ENCODE data around the gene C1QTNF1. TPM values are rescaled to one million over a fixed set of nuclear protein-coding genes. Genes with fewer than 3 reads are reported as not detected.
"Not testable (repeated sequence)": the region's sequence is repeated elsewhere in the genome, so short reads cannot be mapped to it uniquely, and the experiment has no call there.

Gene C1QTNF1
- polyA plus RNA-seq, 3 donors from 2014 or later, result not detected

DNA sequence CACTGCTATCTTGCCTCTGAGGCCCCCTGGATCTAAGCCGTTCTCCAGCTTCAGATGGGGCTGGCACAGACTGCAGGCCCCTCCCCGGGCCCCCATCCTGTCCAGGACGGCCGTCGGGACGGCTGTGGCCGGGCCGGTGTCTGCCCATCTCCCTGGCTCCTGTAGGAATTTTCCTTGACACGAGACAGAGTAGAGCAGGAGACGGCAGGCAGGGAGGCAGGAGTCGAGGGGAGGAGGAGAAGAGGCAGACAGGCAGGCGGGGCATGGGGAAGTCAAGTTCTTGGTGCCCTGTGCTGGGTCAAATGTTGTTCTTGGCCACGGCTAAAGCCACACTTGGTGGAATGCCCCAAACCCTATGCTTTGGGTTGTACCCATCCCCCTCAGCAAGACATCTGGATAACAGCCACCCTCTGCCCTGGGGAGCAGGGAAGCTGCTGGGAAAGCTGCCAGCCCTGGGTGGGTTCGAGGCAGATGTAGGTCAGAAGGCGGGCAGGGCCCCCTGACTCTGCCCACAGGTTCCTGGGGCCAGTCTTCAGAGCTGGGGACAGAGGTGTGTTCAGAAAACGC is 4.0 kb downstream of the C1QTNF1 start:
- no peak for DNase-seq
- H3K27me3 Mint-ChIP-seq (ENCODE audit: low read depth in 3 of 3), result peaks cover 11 to 21% (median 16%) of the 10 kb centered on the region in 3 donors
- no peaks in the 10 kb centered on the region for H3K9me3 Mint-ChIP-seq
- H3K4me3 Mint-ChIP-seq, result no peak overlapping the region
- H3K4me1 Mint-ChIP-seq, result peaks cover 9 to 10% of the 10 kb centered on the region in 2 donors
- H3K27ac Mint-ChIP-seq, result no peak overlapping the region
- no peaks in the 10 kb centered on the region for H3K36me3 Mint-ChIP-seq

DNA sequence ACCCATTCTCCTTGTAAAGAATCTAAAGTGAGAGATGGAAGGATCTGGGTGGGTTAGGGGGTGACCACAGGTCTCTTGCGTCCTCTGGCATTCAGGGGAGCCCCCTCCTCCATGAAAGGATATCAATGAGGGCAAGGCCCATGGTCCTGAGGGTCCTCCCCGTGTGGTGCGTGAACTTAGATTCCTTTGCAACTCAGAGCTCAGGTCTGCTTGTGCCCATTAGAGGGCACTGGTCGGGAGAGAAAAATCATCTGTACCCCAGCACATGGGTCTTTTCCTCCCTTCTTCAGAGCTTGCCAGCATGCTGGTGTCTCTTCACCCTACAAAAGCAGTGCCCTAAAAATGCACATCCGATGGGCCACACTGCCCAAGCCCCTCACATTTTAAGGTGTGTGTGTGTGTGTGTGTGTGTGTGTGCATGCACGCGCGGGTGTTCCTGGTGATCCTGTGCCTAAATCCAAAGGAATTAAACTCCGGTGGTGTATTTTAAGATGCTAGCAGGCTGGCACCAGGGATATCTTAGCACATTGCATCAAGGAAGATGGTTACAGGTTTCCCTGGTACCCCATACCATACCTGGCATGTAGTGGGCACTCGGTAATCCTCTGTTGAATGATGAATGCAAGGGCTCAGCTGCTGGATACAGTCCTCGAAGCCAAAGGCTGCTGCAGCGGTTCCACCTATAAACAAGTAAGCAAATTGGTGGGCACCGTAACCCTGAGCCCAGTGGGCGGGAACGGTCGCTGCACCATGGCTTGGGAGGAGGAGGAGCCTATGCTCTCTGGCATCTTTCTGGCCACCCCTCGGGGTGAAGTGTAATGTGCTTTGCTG is 4.7 kb downstream of the C1QTNF1 start:
- no peaks in the 10 kb centered on the region for H3K9me3 Mint-ChIP-seq
- H3K4me3 Mint-ChIP-seq, result no peak overlapping the region
- no peak for DNase-seq
- peaks cover 8 to 21% (median 14%) of the 10 kb centered on the region in 3 donors for H3K27me3 Mint-ChIP-seq (ENCODE audit: low read depth in 3 of 3)
- H3K36me3 Mint-ChIP-seq, result no peaks in the 10 kb centered on the region
- H3K27ac Mint-ChIP-seq, result no peak overlapping the region
- peaks cover 7 to 10% of the 10 kb centered on the region in 2 donors for H3K4me1 Mint-ChIP-seq

DNA sequence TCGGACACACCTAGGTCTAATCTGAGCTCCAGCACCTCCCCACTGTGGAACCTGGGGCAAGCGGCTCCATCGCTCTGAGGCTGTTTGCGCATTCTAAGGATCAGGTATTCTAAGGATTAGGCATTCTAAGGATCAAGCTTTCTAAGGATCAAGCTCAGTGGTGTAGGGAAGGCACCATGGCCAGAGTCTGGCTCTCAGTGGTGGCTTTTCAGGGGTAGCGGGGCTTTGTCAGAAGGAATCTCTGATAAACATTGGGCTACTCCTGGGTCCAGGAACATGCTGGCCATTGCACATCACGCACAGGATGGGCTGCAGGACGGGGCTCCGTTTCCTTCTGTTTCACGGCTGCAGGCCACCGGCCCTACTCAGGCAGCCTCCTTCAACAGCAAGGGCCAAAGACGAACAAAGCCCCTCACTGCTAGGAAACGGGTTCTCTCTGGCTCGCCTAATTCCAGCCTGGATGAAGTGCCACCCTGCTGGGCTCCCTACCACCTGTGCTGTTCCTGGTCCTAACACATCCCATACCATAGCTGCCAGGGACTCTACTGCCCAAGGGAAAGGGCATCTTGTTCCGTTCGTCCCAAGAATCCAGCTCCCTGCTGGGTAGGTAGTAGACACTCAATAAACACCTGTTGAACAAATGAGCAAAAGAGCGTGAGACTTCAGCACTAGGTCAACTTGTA is 5.5 kb downstream of the C1QTNF1 start:
- Mint-ChIP-seq H3K27me3 (ENCODE audit: low read depth in 3 of 3) (peaks cover 8 to 21% (median 12%) of the 10 kb centered on the region in 3 donors), H3K27ac (no peak overlapping the region), H3K4me3 (no peak overlapping the region), H3K4me1 (peaks cover 4% of the 10 kb centered on the region in 2 donors), H3K9me3 (no peaks in the 10 kb centered on the region), H3K36me3 (no peaks in the 10 kb centered on the region)
- no peak for DNase-seq

DNA sequence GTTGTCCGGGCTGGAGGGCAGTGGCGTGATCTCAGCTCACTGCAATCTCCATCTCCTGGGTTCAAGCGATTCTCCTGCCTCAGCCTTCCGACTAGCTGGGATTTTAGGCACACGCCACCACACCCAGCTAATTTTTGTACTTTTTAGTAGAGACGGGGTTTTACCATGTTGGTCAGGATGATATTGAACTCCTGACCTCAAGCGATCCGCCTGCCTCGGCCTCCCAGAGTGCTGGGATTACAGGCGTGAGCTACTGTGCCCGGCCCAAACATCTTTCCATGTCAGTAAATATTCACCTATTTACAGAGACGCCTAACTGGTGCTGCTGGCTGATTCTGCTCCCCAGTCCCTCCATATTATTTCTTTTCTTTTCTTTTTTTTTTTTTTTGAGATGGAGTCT is 6.7 kb downstream of the C1QTNF1 start:
- H3K4me1 Mint-ChIP-seq, H3K4me3 Mint-ChIP-seq, H3K36me3 Mint-ChIP-seq, DNase-seq, H3K27ac Mint-ChIP-seq, H3K9me3 Mint-ChIP-seq: not testable (repeated sequence)
- H3K27me3 Mint-ChIP-seq (ENCODE audit: low read depth in 3 of 3), result peaks cover 6 to 23% (median 12%) of the 10 kb centered on the region in 3 donors

DNA sequence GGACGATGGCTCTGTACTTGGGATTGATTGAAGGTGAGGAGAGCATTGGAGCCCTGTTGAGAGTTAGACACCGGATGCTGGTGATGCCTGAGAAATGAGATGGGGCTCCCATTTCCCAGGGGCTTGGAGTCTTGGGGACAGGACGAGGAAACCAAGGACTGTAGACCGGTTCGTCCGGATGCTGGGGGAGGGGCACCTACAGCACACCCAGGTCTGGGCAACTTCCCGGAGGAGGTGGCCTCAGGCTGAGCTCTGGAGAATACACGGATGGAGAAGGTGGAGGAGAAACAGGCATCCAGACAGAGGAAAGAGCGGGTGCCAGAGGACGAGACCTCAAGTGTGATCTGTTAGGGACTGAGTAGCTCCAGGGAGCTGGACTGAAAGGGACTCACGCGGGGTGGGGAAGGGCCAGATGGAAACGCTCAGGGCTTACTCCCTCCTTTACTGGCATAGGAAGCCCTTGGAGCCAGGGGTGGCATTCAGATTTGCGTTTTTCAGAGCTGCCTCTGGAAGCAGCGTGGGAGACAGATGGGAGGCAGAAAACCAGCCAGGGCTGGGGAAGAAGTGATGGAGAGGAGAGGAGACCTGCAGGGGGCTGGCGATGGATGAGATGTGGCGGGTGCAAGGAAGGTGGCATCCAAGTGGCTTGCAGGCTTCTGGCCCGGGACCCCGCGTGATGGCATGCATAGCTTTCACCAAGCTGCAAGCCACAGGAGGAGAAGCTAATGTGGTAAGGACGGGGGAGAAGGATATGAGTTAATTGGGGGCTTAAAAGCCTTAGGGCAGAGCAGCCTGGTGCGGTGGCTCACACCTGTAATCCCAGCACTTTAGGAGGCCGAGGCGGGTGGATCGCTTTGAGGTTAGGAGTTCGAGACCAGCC is 8.3 kb downstream of the C1QTNF1 start:
- Mint-ChIP-seq H3K4me3 (no peak overlapping the region), H3K27me3 (ENCODE audit: low read depth in 3 of 3) (peaks cover 4 to 15% (median 12%) of the 10 kb centered on the region in 3 donors), H3K36me3 (no peaks in the 10 kb centered on the region), H3K9me3 (no peaks in the 10 kb centered on the region), H3K4me1 (no peaks in the 10 kb centered on the region), H3K27ac (no peak overlapping the region)
- no peak for DNase-seq

DNA sequence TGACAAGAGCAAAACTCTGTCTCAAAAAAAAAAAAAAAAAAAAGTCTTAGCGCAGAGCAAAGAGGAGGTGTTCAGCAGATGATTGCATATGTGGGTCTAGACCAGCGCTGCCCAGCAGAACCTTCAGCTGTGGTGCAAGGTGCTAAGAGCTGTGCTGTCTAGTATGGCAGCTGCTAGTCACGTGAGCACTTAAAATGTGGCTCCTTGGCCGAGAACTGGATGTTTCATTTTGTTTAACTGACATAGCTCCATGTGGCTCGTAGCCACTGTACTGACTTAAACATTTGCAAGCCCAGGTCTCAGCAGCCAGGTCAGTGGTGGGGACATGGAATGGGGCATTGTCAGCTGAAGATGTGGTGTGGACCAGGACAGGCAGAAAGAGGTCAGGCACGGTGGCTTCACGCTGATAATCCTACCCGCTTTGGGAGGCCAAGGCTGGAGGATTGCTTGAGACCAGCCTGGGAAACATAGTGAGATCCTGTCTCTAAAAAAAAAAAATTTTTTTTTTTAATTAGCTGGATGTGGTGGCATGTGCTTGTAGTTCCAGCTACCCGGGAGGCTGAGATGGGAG is 9.2 kb downstream of the C1QTNF1 start:
- peaks cover 0 to 15% (median 10%) of the 10 kb centered on the region in 3 donors for H3K27me3 Mint-ChIP-seq (ENCODE audit: low read depth in 3 of 3)
- H3K9me3 Mint-ChIP-seq, result no peaks in the 10 kb centered on the region
- no peaks in the 10 kb centered on the region for H3K4me1 Mint-ChIP-seq
- H3K36me3 Mint-ChIP-seq, result no peaks in the 10 kb centered on the region
- no peak overlapping the region for H3K4me3 Mint-ChIP-seq
- no peak for DNase-seq
- H3K27ac Mint-ChIP-seq, result no peak overlapping the region

DNA sequence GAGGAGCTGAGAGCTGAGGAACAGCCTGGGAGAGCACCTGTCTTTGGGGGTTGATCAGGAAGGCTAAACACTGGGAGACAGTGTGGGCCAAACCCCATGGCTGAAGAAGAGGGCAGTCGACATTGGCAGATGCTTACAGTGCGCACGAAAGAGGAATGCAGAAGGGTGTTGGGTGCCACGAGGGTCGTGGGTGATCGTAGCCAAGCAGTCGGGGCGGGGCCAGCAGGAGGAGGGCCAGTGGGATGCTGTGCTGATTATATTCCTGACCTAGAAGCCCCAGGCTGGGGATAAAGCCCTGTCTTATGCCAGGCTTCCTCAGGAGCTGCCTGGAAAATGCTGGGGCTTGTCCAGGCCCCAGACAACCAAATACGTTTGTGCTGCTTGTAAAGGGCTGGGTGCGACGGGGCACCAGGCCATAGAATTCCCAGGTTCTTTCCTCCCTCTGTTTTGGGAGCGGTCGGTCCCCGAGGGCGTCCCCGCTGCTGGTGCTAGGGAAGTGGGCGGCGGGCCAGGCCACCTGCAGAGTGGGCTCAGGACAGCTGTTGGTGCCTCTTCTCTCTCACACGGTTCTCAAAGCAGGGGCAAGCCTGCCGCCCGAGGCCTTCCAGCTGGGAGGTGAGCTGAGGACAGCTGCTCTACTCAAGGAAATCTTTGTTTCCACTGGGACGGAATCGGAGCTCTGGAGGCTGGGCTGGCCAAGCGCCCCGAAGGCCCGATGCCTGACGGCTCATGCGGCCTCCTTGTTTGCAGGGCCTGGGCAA is 10.0 kb downstream of the C1QTNF1 start:
- H3K4me3 Mint-ChIP-seq, result no peak overlapping the region
- H3K9me3 Mint-ChIP-seq, result no peaks in the 10 kb centered on the region
- H3K27me3 Mint-ChIP-seq (ENCODE audit: low read depth in 3 of 3), result peaks cover 0 to 18% (median 6%) of the 10 kb centered on the region in 3 donors
- H3K4me1 Mint-ChIP-seq, result no peaks in the 10 kb centered on the region
- DNase-seq, result no peak
- no peaks in the 10 kb centered on the region for H3K36me3 Mint-ChIP-seq
- no peak overlapping the region for H3K27ac Mint-ChIP-seq

DNA sequence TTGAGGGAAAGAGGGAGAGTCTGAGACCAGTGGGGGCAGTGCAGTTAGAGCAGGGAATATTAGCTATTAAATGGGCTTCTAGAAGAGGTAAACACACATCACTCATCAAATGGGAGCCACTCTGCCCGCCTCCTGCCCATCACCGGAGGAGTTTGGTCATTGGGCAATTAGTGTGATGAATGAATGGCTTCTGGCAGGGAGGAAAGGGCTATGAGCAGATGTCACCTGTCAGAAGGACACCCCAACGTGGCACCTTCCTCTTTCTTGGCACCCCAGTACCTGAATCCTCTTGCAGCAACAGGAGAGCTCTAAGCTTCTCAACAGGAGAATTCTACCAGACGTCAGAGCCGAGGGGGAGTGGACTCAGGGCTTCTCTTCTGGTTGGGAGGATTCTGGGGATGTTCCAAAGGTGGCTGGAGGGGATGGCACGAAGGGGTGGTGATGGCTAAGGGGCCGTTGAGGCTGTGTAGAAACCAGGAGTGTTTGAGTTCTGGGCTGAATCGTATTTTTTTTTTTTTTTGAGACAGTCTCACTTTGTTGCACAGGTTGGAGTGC is 11.0 kb downstream of the C1QTNF1 start:
- H3K4me1 Mint-ChIP-seq, result no peaks in the 10 kb centered on the region
- no peaks in the 10 kb centered on the region for H3K9me3 Mint-ChIP-seq
- H3K27ac Mint-ChIP-seq, result no peak overlapping the region
- no peak for DNase-seq
- H3K27me3 Mint-ChIP-seq (ENCODE audit: low read depth in 3 of 3), result peaks cover 3 to 18% (median 4%) of the 10 kb centered on the region in 3 donors
- no peak overlapping the region for H3K4me3 Mint-ChIP-seq
- H3K36me3 Mint-ChIP-seq, result no peaks in the 10 kb centered on the region

DNA sequence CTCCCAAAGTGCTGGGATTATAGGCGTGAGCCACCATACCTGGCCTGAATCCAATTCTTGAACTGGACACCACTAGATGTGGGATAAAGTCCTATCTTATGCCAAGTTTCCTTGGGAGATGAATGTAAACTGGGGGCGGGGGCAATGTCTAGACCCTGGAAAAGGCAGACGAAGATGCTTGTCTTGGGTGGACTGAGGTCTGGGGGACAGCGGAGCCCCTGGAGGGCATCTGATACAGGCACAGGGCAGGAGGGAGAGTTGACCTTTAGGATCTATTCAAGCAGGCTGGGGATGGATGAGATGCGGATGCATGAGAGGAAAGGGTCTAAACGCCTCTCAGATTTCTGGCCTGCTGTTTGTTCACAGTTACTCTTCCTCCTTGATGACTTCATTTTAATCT is 11.7 kb downstream of the C1QTNF1 start:
- Mint-ChIP-seq H3K9me3 (no peaks in the 10 kb centered on the region), H3K27me3 (ENCODE audit: low read depth in 3 of 3) (peaks cover 3 to 17% (median 3%) of the 10 kb centered on the region in 3 donors), H3K4me3 (no peak overlapping the region), H3K36me3 (no peaks in the 10 kb centered on the region), H3K4me1 (no peaks in the 10 kb centered on the region), H3K27ac (no peak overlapping the region)
- DNase-seq, result no peak

DNA sequence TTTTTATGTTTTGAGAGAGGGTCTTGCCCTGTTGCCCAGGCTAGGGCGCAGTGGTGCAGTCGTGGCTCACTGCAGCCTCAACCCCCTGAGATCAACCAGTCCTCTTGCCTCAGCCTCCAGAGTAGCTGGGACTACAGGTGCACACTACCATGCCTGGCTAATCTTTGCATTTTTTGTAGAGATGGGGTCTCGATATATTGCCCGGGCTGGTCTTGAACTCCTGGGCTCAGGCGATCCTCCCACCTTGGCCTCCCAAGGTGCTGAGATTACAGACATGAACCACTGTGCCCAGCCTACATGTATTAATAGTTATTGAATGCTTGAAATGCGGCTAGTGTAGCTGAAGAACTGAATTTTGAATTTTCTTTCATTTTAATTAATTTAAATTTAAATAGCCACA is 12.2 kb downstream of the C1QTNF1 start:
- DNase-seq, result no peak
- Mint-ChIP-seq H3K27me3 (ENCODE audit: low read depth in 3 of 3) (peaks cover 2 to 13% (median 3%) of the 10 kb centered on the region in 3 donors), H3K4me3 (no peak overlapping the region), H3K36me3 (no peaks in the 10 kb centered on the region), H3K27ac (no peak overlapping the region), H3K4me1 (no peaks in the 10 kb centered on the region), H3K9me3 (no peaks in the 10 kb centered on the region)

DNA sequence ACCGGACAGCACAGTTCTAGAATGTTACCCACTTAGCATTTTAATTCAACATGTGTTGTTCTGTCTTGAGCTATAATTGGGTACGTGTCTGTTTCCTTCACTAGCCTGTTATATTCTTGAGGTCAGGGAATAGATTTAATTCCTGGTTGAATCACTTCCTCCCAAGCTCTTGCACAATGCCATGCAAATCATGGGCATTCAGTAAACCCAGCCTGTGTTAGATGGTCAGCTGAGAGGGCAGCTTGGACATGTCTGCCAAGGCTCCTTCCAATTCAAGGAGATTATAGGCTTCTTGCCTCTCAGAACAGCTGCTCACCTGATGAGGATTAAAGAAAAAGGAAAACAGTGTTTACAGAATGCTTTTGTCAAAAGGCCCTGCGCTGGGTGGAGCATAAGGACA is 12.6 kb downstream of the C1QTNF1 start:
- H3K27ac Mint-ChIP-seq, result no peak overlapping the region

DNA sequence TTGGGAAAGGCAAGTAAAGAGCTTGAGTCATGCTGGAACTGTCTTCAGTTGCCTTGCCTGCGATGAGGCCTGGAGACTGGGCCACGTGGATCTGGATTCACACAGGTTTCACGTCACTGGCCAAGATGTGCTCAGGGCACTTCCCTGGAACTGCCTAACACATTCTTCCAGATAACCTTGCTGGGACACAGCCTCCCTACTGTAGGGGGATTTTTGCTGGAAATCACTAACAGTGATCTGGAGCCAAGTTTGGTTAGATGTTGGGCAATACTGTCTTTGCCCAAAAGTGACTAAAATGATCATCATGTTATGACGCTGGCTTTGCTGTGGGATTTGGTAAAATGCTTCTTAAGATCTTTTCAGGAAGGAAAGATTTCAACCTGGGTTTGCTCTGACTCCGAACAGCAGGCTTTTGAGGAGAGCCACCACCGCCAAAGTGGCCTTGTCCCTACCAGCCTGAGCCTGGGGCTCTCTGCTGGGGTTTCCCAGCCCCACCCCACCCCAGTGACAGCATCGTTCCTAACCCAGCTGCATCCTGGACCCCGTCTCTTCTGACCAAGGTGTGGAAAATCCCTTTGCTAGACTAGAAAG is 14.7 kb downstream of the C1QTNF1 start:
- Mint-ChIP-seq H3K9me3 (no peaks in the 10 kb centered on the region), H3K27ac (no peak overlapping the region), H3K36me3 (no peaks in the 10 kb centered on the region), H3K4me1 (no peaks in the 10 kb centered on the region), H3K27me3 (ENCODE audit: low read depth in 3 of 3) (peaks cover 3 to 8% (median 4%) of the 10 kb centered on the region in 3 donors), H3K4me3 (no peak overlapping the region)
- no peak for DNase-seq

More for the DNA sequence above, 12.6 kb downstream of the C1QTNF1 start:
- no peak overlapping the region for H3K4me3 Mint-ChIP-seq
- H3K36me3 Mint-ChIP-seq, result no peaks in the 10 kb centered on the region
- peaks cover 0 to 13% (median 3%) of the 10 kb centered on the region in 3 donors for H3K27me3 Mint-ChIP-seq (ENCODE audit: low read depth in 3 of 3)
- no peaks in the 10 kb centered on the region for H3K4me1 Mint-ChIP-seq
- H3K9me3 Mint-ChIP-seq, result no peaks in the 10 kb centered on the region
- DNase-seq, result no peak
